Measurements from ENCODE around the gene DCTN5. TPM values are rescaled to one million over a fixed set of nuclear protein-coding genes. Genes with fewer than 3 reads are reported as not detected.
"Not testable (repeated sequence)": the region's sequence is repeated elsewhere in the genome, so short reads cannot be mapped to it uniquely, and the experiment has no call there.

Gene DCTN5
- total RNA-seq, 1 donor from 2014 or later, result 59.9 TPM

DNA sequence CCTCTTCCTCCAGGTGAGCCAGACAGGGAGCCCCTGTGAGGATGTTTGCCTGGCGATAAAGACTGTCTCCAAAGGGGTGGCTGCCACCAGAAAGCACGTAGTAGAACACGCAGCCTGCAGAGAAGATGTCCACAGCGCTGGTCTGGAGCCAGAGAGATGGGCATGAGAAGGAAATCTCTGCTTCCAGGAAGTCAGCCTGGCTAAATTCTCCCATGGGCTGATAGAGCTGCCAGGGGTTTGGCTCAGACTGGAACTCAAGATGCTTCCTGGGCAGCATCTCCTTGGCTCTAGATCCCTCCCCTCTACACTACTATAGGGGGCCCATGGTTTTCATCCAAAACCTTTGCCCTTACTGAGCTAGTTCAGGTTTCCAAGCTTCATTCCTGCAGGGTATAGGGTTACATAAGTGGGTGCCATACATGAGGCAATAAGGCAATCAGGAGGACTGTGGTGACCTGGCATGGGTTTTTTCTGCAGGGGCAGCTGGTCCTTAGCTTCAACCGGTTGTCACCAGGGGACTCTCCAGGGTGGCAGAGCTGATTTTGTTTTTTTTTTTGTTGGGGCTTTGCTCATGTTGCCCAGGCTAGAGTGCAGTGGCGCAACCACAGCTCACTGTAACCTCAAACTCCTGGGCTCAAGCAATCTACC is 51.0 kb downstream of the DCTN5 start:
- DNase-seq (ENCODE audit: low read depth, low spot score), result no peak

DNA sequence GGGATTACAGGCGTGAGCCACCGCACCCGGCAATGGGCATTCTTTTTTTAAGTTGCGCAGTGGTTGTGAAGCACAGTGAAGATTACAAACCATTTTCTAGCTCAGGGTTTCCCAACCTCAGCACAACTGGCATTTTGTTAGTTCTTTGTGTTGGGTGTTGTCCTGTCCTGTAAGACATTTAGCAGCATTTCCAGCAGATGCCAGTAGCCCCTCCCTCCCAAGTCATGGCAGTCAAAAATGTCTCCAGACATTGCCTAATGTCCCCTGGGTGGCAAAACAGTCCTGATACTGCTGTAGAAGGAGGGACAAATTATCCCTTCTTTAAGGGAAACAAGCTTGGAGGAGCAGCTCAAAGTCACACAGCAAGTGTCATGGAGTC is 53.0 kb downstream of the DCTN5 start:
- no peak for DNase-seq (ENCODE audit: low read depth, low spot score)

DNA sequence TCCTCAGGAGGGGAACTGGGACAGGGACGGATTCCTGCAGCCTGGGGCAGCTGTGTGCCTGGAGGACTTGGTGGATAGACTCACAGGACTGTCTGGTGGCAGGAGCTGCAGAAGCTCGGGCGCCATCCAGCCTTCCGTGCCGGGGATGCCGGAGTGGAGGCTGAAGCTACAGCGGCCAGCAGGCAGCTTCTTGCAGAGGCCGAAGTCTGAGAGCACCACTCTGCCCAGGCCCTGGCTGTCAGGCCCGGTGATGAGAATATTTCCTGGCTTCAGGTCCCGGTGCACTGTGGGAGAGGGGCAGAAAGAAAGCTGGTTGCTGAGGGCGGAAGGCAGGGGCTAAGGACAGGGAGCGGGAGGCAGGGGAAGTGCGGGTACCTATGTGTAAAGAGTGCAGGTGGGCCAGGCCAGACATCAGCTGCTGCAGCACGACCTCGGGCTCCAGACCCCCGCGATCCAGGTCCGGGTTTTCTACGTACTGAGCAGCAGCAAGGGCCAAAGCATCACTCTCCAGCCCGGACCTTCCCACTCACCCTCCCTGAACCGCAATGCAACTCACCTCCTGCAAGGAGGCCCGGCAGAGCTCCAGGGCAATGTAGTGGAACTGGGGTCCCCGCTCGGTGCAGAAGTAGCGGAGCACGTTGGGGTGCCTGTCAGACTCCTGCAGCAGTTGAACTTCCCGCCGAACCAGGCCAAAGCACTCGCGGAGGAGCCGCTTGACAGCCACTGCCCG is 53.5 kb downstream of the DCTN5 start:
- DNase-seq (ENCODE audit: low read depth, low spot score), result no peak

DNA sequence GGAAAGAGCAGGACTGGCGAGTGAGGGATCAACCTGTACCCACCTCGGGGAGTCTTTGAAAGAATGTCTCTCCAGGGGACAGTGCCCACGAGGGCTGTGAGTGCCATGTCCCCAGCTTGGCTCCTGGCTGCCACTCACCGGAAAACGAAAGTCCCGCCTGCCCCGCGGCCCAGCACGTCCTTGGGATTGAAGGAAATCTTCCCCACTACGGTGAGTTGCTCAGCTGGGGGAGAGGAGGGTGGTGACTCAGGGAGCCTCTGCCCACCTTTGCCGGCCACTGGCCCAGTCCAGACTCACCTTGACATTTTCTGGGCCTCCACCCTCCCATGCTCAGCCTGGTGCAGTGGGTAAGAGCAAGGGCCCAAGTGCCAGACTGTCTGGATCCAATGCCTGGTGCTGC is 54.5 kb downstream of the DCTN5 start:
- no peak for DNase-seq (ENCODE audit: low read depth, low spot score)

DNA sequence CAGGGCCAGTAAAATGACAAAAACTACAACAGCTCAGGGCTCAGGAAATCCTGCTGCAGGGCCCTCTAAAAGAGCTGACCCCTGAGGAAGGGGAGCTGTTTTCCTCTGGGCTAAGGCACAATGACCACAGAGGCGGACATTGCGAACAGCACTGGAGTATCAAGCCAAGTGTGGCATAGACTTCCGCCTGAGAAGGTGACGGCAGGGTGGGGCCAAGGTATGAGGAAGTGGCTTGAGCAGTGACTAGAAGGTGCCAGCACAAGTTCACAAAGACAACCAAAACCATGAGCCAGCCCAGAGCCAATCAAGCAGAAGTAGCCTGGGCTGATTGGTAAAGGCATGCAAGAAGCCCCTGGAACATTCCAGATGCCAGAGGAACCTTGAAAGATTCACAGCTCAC is 57.8 kb downstream of the DCTN5 start:
- DNase-seq (ENCODE audit: low read depth, low spot score), result no peak

DNA sequence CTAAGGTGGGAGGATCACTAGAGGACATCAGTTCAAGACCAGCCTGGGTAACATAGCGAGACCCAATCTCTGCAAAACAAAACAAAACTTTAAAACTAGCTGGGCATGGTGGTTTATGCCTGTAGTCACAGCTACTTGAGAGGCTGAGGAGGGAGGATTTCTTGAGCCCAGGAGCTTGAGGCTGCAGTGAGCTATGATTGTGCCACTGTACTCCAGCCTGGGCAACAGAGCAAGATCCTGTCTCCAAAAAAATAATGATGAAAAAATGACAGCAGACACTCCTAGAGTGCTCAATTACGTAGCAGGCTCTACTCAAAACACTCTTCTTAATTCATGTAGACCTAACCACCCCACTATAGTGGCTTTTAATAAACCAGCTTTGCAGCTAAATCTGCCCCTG is 58.8 kb downstream of the DCTN5 start:
- no peak for DNase-seq (ENCODE audit: low read depth, low spot score)

DNA sequence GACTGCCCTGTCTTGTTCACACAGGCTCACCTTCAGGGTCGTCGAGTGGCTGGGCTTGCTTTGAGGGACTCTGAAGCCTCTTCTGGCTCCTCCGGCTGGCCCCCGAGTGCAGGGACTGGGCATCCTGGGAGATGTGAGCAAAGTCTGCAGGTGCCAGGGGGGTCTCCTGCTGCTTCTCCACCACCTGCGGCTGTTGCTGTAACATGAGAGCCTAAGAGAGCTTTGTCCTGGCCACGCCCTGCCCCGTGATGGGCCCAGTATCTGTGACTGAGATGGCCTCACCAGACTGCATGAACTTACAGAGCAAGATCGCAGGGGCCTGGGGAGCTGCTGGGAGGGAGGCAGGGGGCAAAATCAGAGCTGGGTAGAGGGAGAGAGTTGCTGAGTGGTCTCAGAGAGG is 59.2 kb downstream of the DCTN5 start:
- DNase-seq (ENCODE audit: low read depth, low spot score), result no peak

DNA sequence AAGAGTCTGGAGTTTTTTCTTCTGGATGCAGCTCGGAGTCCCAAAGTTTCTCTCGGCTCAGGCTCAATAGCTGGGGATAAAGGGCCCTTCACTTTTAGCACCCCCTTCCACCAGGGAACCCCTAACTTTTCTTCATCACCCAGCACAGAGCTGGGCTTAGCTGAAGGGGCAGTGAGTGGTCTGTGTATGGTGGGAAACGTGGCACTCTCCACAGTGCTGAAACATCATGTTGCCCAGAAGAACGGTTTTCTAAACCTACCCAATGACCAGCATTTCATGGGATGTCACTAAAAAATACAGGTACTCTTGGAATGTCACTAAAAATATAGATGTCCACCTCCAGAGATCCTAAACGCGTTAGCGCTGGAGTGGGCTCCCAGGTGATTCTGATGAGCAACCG is 59.8 kb downstream of the DCTN5 start:
- no peak for DNase-seq (ENCODE audit: low read depth, low spot score)

DNA sequence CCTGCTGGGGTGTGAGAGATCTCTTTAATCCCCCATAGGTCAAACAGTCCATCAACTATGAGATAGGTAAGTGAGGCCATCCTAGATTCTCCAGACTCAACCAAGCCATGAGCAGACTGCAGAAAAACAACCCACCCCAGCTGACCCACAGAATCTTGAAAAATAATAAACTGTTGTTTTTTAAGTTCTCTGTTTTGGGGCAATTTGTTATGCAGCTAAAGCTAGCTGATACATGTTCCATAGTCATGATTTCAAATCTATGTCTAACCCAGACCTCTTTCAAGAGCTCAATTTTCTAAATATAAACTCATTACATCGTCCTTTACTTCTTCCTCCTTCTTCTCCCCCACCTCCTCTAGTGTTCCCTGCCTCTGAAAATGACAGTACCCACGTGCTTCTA is 61.7 kb downstream of the DCTN5 start:
- no peak for DNase-seq (ENCODE audit: low read depth, low spot score)

DNA sequence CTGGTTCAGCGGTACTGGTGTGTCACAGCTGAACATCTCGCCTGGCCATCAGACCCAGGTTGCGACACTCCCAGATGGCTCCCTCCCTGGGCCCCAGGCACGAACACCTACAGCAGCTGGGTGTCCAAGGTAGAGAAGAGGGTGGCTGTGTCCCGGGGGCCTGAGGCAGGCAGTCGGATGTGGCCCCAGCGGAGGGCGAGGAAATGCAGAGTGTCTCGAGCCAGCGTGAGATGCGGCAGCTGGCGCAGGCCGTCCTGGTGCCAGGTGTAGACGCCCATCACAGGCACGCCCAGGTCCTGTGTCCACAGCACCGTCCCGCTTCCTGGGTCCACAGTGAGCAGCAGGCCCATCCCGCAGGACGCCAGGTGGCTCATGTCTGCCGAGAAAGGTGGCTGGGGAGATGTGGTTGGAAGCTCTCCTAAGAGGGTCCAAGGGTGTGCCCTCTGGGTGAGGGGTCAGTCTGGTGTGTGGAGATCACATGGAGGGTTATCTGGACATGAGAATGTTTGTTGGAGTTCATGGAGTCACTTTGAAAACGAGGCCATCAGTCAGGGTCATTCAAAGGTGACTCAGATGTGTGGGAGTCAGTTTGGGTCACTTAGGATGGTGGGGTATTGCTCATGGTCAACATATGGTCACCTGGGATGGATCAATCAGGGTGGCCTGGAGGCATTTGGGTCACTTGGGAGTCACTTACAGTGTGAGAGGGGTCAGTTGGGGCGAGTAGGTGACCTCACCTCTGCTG is 63.7 kb downstream of the DCTN5 start:
- no peak for DNase-seq (ENCODE audit: low read depth, low spot score)

DNA sequence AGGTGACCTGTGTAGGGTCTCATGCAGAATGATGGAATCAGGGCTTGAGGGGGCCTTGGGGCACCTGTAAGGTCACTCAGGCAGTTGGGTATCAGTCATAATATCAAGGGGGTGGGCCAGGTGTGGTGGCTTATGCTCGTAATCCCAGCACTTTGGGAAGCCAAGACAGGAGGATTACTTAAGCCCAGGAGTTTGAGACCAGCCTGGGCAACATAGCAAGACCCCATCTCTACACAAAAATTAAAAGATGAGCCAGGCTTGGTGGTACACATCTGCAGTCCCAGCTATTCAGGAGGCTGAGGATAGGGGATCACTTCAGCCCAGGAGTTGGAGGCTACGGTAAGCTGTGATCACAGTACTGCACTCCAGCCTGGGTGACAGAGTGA is 64.2 kb downstream of the DCTN5 start:
- DNase-seq (ENCODE audit: low read depth, low spot score), result no peak

DNA sequence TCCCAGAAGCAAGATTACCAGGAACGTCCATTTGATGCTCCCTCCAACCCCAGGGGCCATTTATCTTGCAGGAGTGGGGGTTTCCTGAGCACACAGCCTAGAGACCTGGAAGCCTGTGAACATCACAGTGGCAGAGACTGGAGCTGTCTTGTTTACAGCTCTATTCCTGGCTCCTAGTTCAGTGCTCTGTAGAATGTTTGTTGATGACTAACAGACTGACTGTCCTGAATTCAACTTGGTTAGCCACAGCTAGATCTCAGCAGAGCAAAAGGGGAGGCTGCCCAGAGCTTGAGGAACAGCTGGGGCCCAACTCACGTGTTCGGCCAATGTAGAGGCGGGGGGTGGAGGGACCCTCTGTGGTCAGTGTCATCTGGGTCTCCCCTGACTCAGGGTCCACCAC is 65.2 kb downstream of the DCTN5 start:
- no peak for DNase-seq (ENCODE audit: low read depth, low spot score)

DNA sequence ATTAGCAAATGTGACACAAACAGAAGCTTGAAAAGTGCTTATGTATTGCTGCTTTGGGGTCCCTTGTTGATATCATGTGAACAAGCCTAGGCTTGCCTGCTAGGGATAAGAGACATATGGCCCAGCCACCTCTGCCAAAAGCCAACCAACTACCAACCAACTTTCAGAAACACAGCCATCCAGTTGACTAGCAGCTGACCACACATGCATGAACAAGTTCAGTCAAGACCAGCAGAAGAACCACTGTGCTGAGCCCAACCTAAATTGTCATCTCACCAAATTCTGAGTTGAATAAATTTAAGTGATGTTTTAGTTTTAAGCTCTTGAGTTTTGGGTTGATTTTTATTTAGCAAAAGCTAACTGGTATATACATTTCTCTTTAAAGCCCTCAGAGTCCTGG is 68.3 kb downstream of the DCTN5 start:
- no peak for DNase-seq (ENCODE audit: low read depth, low spot score)

DNA sequence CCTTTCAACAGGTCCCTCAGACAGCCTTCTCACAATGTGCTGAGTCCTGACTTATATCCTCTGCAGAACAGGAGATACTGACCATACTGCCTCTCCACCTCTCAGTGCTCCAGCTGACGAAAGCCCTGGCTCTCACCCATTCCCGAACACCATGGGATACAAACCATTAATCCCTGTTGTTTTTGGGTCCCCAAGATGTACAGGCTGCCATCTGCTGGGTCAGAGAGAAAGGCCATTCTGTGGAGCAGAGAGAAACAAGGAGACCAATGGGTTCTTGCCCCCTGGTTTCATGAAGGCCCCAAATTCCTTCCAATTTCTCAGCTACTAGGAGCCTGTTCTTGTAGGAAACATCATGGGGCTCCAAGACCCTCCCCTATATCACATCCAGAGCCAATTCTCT is 68.7 kb downstream of the DCTN5 start:
- DNase-seq (ENCODE audit: low read depth, low spot score), result no peak

DNA sequence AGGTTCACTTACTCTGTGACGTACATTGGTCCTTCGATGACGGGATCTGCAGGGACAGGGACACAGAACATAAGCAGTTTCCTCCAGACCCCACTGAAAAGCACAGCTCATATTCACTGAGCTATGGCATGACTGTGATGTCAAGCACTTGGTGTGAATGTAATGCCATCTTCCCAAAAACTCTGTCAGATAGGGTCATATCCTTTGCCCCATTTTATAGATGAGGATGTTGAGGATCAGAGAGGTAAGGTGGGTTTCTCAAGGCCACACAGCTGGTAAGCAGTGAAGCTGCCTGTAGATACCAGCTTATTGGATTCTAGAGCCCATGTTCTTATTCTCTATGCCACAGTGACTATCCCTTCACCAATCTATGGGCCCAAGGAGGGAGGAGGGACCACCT is 69.2 kb downstream of the DCTN5 start:
- DNase-seq (ENCODE audit: low read depth, low spot score), result no peak

DNA sequence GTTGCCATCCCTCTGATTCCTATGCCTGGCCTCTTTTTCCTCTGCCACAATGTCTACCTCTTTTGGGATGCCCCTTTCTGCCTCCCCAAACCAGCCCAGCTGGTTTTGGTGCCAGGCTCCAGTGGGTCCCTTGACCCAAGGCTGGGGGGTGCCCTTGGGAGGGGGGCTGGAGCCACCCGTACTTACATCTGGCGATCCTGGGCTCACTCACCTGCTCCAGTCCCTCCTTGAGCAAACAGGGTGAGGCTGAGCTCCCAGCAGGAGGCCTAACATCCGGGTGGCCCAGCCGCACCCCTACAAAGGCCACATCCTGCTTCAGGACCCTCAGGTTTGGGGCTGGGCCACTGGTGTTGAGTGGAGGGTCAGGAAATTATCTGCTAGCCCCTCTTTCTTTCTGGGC is 70.5 kb downstream of the DCTN5 start:
- DNase-seq (ENCODE audit: low read depth, low spot score), result no peak

DNA sequence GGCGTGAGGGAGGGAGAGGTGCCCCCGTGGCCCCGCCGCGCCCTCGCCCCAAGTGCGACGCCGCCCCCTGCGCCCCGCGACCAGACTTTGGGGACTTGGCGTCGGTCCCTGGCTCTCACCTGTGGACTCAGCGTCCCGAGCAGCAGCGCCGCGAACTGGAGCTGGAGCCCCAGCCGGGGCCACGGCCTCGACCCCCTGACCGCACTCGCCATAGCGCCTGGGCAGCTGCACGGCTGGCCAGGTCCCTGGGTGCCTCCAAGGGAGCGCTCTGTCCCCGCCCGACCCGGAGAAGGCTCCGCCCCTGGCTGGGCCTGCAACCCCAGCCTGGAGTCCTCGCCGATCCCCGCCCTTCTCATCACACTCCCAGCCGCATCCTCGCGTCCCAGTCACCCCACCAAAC is 71.7 kb downstream of the DCTN5 start, which contains the start of gene ERN2:
ERN2 (minus strand) TSS at position 247 of the 400 bp plus-strand sequence; CDS start at position 212, 35 bp downstream.
- no peak for DNase-seq (ENCODE audit: low read depth, low spot score)

DNA sequence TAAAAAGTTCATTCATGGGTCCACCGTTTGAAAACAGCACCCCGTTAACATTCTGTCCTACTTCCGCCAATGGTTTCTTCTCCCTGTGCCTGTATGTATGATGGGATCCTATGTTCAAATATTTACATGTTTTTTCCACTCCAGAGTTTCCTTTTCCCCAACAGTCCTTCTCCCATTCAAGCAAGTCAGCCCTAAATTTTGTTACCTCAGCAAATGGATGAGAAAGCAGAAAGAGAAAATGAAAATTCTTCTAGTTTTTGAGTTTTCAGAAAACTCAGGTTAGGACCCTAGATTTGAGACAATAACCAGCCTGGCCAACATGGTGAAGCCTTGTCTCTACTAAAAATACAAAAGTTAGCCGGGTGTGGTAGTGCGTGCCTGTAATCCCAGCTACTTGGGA is 75.2 kb downstream of the DCTN5 start:
- no peak for DNase-seq (ENCODE audit: low read depth, low spot score)

DNA sequence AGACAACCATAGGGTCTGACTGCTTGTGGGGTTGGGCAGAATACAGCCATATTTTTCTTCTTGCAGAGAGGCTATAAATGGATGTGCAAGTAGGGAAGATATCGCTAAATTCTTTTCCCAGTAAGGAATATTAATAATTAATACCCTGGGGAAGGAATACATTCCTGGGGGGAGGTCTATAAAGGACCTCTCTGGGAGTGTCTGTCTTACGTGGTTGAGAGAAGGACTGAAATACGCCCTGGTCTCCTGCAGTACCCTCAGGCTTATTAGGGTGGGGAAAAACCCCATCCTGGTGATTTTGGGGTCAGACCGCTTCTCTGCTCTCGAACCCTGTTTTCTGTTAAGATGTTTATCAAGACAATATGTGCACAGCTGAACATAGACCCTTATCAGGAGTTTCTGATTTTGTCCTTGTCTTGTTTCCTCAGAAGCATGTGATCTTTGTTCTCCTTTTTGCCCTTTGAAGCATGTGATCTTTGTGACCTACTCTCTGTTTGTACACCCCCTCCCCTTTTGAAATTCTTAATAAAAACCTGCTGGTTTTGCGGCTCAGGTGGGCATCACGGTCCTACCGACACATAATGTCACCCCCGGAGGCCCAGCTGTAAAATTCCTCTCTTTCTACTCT is 81.5 kb downstream of the DCTN5 start:
- not testable (repeated sequence) for DNase-seq (ENCODE audit: low read depth, low spot score)

DNA sequence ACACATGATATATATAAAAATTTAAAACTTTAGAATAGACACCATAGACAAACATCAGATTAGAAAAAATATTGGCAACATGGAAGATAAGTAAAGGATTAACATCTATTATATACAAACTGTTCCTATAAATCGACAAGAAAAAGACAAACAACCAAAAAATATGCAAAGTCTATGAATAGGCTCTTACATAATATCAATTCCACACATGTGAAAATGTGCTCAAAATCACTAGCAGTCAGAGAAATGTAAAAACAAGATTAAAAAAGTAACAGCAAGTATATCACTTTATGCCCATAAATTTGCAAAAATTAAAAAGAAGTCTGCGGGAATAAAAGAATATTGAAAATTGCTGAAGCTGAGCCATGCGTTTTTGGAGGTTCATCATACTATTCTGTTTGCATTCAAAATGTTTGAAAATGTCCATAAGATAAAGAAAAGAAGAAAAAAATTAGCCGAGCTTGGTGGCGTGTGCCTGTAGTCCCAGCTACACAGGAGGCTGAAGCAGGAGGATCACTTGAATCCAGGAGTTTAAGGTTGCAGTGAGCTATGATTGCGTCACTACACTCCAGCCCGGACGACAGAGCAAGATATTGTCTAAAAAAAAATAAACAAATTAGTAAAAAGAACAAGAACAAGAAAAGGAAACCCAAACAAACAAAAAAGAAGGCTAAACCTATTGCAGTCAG is 83.0 kb downstream of the DCTN5 start:
- DNase-seq (ENCODE audit: low read depth, low spot score), result no peak

DNA sequence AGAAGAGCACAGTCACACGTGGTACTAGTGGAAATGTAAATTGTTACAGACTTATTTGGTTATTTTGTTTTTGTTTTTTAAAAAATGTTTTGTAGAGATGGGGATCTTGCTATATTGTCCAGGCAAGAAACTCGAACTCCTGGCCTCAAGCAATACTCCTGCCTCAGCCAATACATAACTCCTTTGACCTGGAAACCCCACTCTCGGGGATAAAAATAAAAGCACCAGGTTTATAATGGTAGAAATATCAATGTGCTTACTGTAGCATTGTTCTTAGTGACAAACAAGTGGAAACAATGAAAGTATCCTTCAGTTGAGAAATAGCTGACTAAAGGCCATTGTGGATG is 83.5 kb downstream of the DCTN5 start:
- no peak for DNase-seq (ENCODE audit: low read depth, low spot score)

DNA sequence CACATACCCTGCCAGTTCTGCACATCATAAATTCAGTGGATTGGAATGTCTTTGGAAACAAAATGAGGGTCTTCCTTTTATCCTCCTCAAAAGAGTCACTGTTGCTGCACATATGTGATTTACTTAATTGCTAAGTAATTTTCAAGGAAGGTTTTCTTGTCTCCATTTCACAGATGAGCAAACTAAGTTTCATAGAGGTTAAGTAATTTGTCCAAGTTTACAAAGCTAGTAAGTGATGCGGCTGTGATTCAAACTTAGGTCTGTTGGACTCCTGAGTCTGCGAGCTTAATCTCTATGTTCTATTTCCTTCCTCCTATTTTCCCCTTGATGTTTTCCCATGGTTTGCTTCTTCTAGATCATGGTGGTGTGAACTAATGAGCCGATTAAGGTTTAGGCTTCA is 85.4 kb downstream of the DCTN5 start:
- no peak for DNase-seq (ENCODE audit: low read depth, low spot score)

Data from pulmonary artery endothelial cell (primary cell).